GM19025 (cell line): ENCODE results near the gene RIC3.

Experiments used
- ATAC-seq: cut with Tn5 transposase; IDR thresholded peaks from one replicate; pipeline ENCODE4 v1.9.1; 2021; ENCODE audit warnings: mild to moderate bottlenecking, low read depth, moderate library complexity; ENCODE audit not compliant: unreplicated experiment

Gene RIC3

GRCh38 chr11:8070417-8071115 is 98.3 kb downstream of the RIC3 start:
- no peak for ATAC-seq

DNA sequence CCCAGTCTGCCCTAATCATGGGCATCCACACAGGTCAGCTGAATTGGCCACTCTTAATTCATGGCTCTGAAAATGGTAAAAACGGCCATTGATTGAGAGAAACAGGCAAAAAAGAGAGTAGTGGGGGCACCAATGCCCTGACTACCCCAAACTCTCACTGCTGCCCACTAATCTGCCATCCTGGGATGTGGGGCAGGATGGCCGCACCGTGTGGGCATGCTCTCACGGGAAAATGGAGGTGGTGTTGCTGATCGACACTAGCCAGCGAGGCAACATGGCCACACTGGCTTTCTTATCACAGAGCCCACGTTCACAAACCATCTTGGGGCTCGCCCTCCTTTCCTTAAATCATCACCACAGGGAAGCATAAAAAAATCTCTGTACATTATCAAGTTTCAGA is 99.1 kb downstream of the RIC3 start:
- ATAC-seq, result no peak

- no peak for ATAC-seq
Measured at GRCh38 chr11:8068605-8069221, 100.1 kb downstream of the RIC3 start.

- ATAC-seq, result no peak
Measured at GRCh38 chr11:8067929-8068575, 100.8 kb downstream of the RIC3 start.

GRCh38 chr11:8067567-8067928 is 101.3 kb downstream of the RIC3 start:
- ATAC-seq, result no peak

DNA sequence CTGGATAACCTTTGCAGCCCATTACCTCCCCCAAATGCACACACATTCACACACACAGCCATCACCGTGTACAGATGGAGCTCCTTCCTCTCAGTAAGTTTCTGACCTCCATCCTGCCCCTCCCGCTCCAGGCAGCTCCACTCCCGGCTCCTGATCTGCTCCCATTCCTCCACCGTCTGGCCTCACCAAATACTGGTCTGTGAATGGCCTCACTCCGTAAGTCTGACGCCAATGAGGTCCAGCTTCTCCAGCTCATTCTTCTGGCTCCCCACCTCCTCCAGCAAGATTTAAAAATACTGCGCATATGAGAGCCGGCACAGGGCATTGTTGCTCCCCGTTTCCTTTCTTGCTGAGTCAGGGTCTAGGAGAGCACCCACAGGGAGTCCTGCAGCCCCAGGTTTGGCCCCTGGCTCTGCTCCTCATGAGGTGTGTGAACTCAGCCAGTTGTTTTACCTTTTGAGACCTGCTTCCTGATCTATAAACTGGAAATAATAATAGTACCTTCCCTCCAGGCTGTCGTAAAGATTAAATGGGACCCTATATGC is 101.8 kb downstream of the RIC3 start:
- ATAC-seq, result no peak

- ATAC-seq, result no peak
Measured at GRCh38 chr11:8066036-8066910, 102.6 kb downstream of the RIC3 start.

- ATAC-seq, result no peak
Measured at GRCh38 chr11:8065031-8065430, 103.8 kb downstream of the RIC3 start.

GRCh38 chr11:8063324-8063723 is 105.5 kb downstream of the RIC3 start:
- no peak for ATAC-seq

DNA sequence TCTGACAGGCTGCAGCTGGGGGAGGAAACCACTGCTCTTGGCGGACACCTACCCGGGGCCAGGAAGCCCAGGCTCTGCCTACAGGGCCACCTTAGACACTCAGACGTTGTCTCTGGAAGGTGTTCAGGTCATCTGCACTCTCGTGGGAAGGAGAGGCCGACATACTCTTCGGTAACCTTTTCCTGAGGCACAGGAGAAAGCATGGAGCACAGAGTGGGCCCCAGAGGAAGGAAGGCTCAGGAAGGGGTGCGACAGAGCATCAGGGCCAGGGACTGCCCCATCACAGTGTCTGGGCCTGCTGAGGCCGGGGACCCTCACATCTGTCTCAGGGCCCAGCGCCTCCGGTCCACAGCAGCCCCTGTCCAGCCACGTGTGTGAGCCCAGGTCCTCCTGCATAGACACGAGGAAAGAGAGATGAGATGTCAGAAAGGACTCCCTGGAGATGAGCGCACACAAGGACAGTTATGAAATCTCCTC is 106.0 kb downstream of the RIC3 start:
- ATAC-seq, result no peak

DNA sequence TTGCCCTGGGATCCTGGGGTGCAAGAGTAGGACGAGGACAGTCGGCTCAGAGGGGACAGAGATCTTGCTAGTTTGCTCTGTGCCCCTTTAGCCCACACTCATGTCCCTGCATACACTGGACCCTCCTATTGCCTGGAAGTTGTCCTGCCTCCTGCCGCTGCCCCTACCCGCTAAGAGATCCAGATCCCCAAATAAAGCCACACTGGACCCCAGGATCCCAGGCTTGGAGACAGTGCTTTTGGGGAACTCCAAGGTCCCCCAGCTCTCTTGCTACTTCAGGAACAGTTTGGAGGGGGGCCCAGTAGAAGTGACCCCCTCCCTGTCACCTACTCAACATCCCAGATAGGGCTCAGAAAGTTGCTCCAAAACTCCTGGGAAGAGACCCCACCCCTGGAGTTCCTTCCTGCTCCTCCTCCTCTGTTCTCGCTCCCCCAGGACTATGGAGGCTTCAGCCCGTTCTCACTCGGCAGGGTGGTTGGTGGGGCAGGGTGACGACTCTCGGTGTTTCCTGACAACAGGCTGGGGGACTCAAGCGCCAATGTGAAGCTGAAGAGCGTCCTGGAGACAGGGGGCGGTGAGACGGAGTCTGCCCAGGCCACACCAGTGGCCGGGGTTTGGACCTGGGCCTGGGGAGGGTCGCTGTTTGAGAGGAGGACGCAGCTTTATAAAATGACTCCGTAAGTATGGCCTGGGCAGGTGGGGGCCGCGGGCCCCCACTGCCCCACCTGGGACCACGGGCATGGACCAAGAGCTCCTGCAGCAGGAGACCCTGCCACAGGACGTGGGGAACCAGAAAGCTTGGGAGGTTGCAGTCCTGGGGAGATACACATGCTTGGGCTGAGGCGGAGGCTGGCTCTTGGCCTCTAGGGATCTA is 107.0 kb downstream of the RIC3 start:
- no peak for ATAC-seq

- no peak for ATAC-seq
Measured at GRCh38 chr11:8060801-8061554, 107.8 kb downstream of the RIC3 start.

DNA sequence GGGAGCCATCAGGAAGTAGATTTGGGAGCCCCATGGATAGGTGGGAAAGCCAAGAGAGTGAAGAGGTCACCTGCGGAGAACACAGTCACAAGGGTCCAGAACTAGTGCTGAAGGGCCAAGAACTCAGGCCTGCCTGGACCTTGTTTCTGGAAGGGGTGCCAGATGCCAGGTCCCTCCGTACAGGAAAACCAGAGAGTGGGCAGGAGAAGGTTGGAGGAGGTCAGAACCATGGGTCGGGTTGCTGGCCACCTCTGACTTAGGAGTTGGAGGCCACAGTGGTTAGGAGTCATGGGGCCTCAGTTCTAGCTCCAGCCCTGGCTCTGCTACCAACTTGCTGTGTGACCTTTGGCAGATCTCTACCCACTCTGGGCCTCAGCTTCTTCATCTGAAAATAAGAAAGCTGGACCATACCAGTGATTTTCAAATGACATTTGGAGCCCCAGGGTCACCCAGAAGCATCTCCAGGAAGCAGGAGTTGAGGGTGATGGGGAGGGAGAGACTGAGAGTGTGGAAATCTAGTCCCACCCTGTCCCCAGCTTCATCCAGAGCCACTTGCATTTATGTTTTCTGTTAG is 108.6 kb downstream of the RIC3 start:
- ATAC-seq, result no peak

- ATAC-seq, result no peak
Measured at GRCh38 chr11:8059571-8060011, 109.2 kb downstream of the RIC3 start.

DNA sequence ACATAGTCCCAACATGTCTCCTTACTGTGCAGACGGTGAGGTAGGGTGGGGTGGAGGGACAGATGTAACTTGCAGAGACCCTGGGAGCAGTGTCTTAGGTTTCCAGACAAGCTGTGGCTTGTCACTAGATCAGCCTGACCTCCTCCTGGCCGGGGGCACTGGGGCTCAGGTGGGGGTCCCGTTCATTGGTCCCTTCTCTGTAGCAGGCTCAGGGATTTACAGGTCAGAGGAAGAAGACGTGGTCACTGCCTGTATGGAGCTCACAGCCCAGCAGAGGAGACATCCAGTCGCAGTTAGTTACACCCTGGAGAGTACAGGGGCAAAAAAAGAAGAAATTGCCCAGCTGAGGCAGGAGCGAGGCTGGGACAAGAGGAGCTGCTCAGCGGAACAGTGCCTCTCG is 109.8 kb downstream of the RIC3 start:
- no peak for ATAC-seq

DNA sequence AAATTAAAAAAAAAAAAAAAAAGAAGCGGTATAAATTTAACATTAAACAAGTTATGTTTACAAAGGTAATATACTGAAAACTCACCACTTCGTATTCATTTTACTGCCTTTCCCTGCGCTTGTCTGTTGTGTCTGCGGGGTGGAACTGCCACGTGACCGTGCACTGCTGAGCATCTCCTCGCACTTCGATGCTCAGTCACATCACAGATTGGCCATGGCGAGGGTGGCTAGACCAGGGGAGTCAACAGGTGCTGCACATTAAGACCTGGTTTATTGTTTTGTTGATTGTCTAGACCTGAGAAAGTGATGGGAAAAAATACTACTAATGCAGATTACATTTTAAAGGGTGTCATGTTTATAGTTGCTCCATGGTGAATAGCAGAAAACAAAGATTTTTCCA is 110.6 kb downstream of the RIC3 start:
- no peak for ATAC-seq

DNA sequence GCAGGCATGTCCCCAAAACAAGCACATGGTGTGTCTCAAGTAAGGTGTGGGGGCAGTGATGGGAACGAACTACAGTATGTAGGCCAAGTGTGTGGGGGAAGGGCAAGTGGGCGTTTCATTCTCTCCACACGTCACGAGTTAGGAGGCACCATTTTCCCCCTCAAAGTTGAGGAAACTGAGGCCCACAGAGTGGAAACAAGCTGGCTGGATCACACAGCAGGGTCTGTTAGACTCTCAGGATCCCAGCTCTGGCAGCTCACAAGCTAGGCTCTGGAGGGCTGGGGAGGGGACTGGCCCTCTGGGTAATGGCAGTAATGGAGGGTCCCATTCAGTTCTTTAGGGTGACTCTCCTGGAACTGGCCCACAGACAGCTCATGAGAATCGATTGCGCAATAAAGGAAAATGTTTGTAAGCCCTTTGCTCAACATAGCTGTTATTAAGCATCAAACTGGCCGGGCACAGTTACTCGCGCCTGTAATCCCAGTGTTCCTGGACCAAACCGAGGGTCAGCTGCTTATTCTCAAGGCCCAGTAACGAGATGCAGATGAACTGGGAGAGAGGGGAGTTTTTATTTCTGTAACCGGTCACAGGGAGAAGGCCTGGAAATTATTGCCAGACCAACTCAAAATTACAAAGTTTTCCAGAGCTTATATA is 111.9 kb downstream of the RIC3 start:
- no peak for ATAC-seq
